GM23338 (cell line): Measurements from ENCODE around the gene PLEKHG4. TPM values are rescaled to one million over a fixed set of nuclear protein-coding genes. Genes with fewer than 3 reads are reported as not detected.

ENCODE experiments used
- ATAC-seq: fragments of 200-7000 bp; cut with Tn5 transposase; 3 replicates; pipeline ENCODE4 v1.9.1; 2020
- DNase-seq: peaks from one replicate; pipeline ENCODE4 v3.0.0-alpha.2; 2015; ENCODE audit warnings: low spot score
- H2AFZ ChIP-seq: fragments of 200-600 bp; sonication (generic); 2 replicates; pipeline ENCODE4 v1.8.0; 2016; ENCODE audit warnings: antibody characterized with exemption, mild to moderate bottlenecking, moderate library complexity
- H3F3A ChIP-seq: fragments of 200-600 bp; sonication (generic); replicated peaks from 2 replicates; pipeline ENCODE4 v1.8.0; 2017; ENCODE audit warnings: antibody characterized with exemption, mixed run types, low read depth
- H3K27ac ChIP-seq: fragments of 200-600 bp; sonication (generic); 2 replicates; pipeline ENCODE4 v1.6.1; 2016; ENCODE audit warnings: low read depth
- H3K27me3 ChIP-seq: fragments of 200-600 bp; sonication (generic); 2 replicates; pipeline ENCODE4 v1.8.0; 2016; ENCODE audit warnings: mild to moderate bottlenecking, mixed run types, moderate library complexity; ENCODE audit not compliant: insufficient read depth
- H3K36me3 ChIP-seq: fragments of 200-600 bp; sonication (generic); 2 replicates; pipeline ENCODE4 v1.8.0; 2016; ENCODE audit warnings: mild to moderate bottlenecking; ENCODE audit not compliant: insufficient read depth
- H3K4me1 ChIP-seq: fragments of 200-600 bp; sonication (generic); 2 replicates; pipeline ENCODE4 v1.8.0; 2016; ENCODE audit warnings: mild to moderate bottlenecking, moderate library complexity; ENCODE audit not compliant: insufficient read depth
- H3K4me2 ChIP-seq: fragments of 200-600 bp; sonication (generic); 2 replicates; pipeline ENCODE4 v1.7.1; 2017; ENCODE audit warnings: mixed run types
- H3K4me3 ChIP-seq: fragments of 200-600 bp; sonication (generic); 2 replicates; pipeline ENCODE4 v1.6.1; 2016; ENCODE audit warnings: mixed run types
- H3K79me2 ChIP-seq: fragments of 200-600 bp; sonication (generic); replicated peaks from 2 replicates; pipeline ENCODE4 v1.8.0; 2017; ENCODE audit warnings: mild to moderate bottlenecking; ENCODE audit not compliant: insufficient read depth
- H3K9me2 ChIP-seq: fragments of 200-600 bp; sonication (generic); 2 replicates; pipeline ENCODE4 v1.8.0; 2017; ENCODE audit not compliant: insufficient read depth
- H4K20me1 ChIP-seq: fragments of 200-600 bp; sonication (generic); replicated peaks from 2 replicates; pipeline ENCODE4 v1.8.0; 2017; ENCODE audit warnings: mild to moderate bottlenecking; ENCODE audit not compliant: insufficient read depth
- H3K27ac Mint-ChIP-seq: 2 replicates; pipeline ENCODE4 v1.8.0; 2020; ENCODE audit warnings: inconsistent platforms, mild to moderate bottlenecking, moderate library complexity, mixed read lengths
- H3K27me3 Mint-ChIP-seq: 3 replicates; pipeline ENCODE4 v1.8.0; 2022; ENCODE audit warnings: low read depth, mild to moderate bottlenecking, moderate library complexity, mixed read lengths, inconsistent platforms; ENCODE audit not compliant: insufficient read depth, poor library complexity
- H3K36me3 Mint-ChIP-seq: 3 replicates; pipeline ENCODE4 v1.8.0; 2021; ENCODE audit warnings: low read depth, mild to moderate bottlenecking, inconsistent platforms, moderate library complexity, mixed read lengths
- H3K4me1 Mint-ChIP-seq: 3 replicates; pipeline ENCODE4 v1.8.0; 2020; ENCODE audit warnings: mild to moderate bottlenecking, inconsistent platforms, mixed read lengths
- H3K4me3 Mint-ChIP-seq: 3 replicates; pipeline ENCODE4 v1.8.0; 2021; ENCODE audit warnings: moderate library complexity, mild to moderate bottlenecking, inconsistent platforms, mixed read lengths
- H3K9me3 Mint-ChIP-seq: 3 replicates; pipeline ENCODE4 v1.8.0; 2020; ENCODE audit warnings: moderate library complexity, mild to moderate bottlenecking, inconsistent platforms, mixed read lengths
- CTCF ChIP-seq, 2 experiments: fragments of 200-600 bp in 1 of 2; sonication (generic) in 1 of 2; conservative IDR thresholded peaks; 2 replicates each; pipeline versions ENCODE4 v1.5.1 to v1.6.1; 2016 to 2017; ENCODE audit warnings: antibody characterized with exemption in 2 of 2, low read depth in 2 of 2, mild to moderate bottlenecking in 2 of 2, moderate library complexity in 1 of 2
- ETS1 ChIP-seq: IDR thresholded peaks from 2 replicates; pipeline ENCODE4 v1.6.1; 2016; ENCODE audit warnings: antibody characterized with exemption
- EZH2 ChIP-seq: fragments of 200-600 bp; sonication (generic); IDR thresholded peaks from one replicate; pipeline ENCODE4 v1.8.0; 2017; ENCODE audit warnings: antibody characterized with exemption, mild to moderate bottlenecking, low read depth; ENCODE audit not compliant: unreplicated experiment
- NANOG ChIP-seq: IDR thresholded peaks from 2 replicates; pipeline ENCODE4 v1.6.1; 2016; ENCODE audit warnings: antibody characterized with exemption, borderline replicate concordance
- POLR2AphosphoS5 ChIP-seq: IDR thresholded peaks from 2 replicates; pipeline ENCODE4 v1.6.1; 2016; ENCODE audit warnings: antibody characterized with exemption, low read depth
- STAT1 ChIP-seq: IDR thresholded peaks from one replicate; pipeline ENCODE4 v1.6.1; 2016; ENCODE audit warnings: antibody characterized with exemption; ENCODE audit not compliant: unreplicated experiment
- polyA plus RNA-seq: library from polyadenylated mRNA; unstranded; fragments of >200 nt; fragmentation: Nextera tagmentation; extraction: Ambion mirVana; gene quantifications from 2 replicates; pipeline ENCODE4 v1.2.1, GENCODE V29; 2016
- total RNA-seq: library from RNA; depleted of rRNA; stranded (reverse); fragments of >200 nt; shearing (Covaris generic); gene quantifications from 2 replicates; pipeline ENCODE4 v1.2.3, GENCODE V29; 2014

Gene PLEKHG4
- total and polyA plus RNA-seq, 2 experiments from 2014 or later, result 3.2 to 10.3 TPM

- H3K4me2 ChIP-seq, result peak overlapping the region; percentile 93
- H4K20me1 ChIP-seq, result no peaks in the 10 kb centered on the region; the same call in 1 of the 2 replicates
- ATAC-seq (no peak), DNase-seq (no peak)
- Mint-ChIP-seq H3K27ac (peak overlapping the region; percentile 97), H3K4me1 (peaks cover 53% of the 10 kb centered on the region), H3K9me3 (no peaks in the 10 kb centered on the region; the same call in 2 of the 3 replicates), H3K36me3 (peaks cover 5% of the 10 kb centered on the region; the same call in 1 of the 3 replicates), H3K4me3 (peak overlapping the region; percentile 90), H3K27me3 (peaks cover 31% of the 10 kb centered on the region)
- H3K27me3 ChIP-seq, result peaks cover 29% of the 10 kb centered on the region
- H3K4me3 ChIP-seq, result peak overlapping the region; percentile 89
- peaks cover 36% of the 10 kb centered on the region for H3K79me2 ChIP-seq
- H3K9me2 ChIP-seq, result no peaks in the 10 kb centered on the region
- peaks cover 33% of the 10 kb centered on the region for H3K4me1 ChIP-seq
- peak overlapping the region; percentile 94 for H3K27ac ChIP-seq
- H3F3A ChIP-seq, result peaks cover 18% of the 10 kb centered on the region
- no peak for TF ChIP-seq EZH2
- peak overlapping the region; percentile 81; the same call in 1 of the 2 replicates for H2AFZ ChIP-seq
- no peaks in the 10 kb centered on the region; the same call in 1 of the 2 replicates for H3K36me3 ChIP-seq
These were observed 33.7 kb upstream of the PLEKHG4 start for GRCh38 chr16:67245674-67246080.

- Histone ChIP-seq H3F3A (peaks cover 18% of the 10 kb centered on the region), H3K27ac (peak overlapping the region; percentile 94), H4K20me1 (no peaks in the 10 kb centered on the region; the same call in 1 of the 2 replicates), H3K4me3 (peak overlapping the region; percentile 89), H3K79me2 (peaks cover 36% of the 10 kb centered on the region), H3K4me2 (peak overlapping the region; percentile 93), H3K9me2 (no peaks in the 10 kb centered on the region), H3K4me1 (peaks cover 31% of the 10 kb centered on the region), H2AFZ (peak overlapping the region; percentile 81; the same call in 1 of the 2 replicates), H3K27me3 (peaks cover 34% of the 10 kb centered on the region), H3K36me3 (no peaks in the 10 kb centered on the region; the same call in 1 of the 2 replicates)
- peaks cover 49% of the 10 kb centered on the region for H3K4me1 Mint-ChIP-seq
- H3K27me3 Mint-ChIP-seq, result peaks cover 31% of the 10 kb centered on the region
- no peaks in the 10 kb centered on the region; the same call in 2 of the 3 replicates for H3K9me3 Mint-ChIP-seq
- peak; percentile 45 for ATAC-seq
- peak overlapping the region; percentile 97 for H3K27ac Mint-ChIP-seq
- DNase-seq, result peak; percentile 89
- H3K4me3 Mint-ChIP-seq, result peak overlapping the region; percentile 90
- no peak for TF ChIP-seq NANOG
- peak; percentile 65 for TF ChIP-seq ETS1
- peak; percentile 42 to 54 for TF ChIP-seq CTCF (conservative IDR thresholded peaks at IDR 0.05; ENCODE audit: low read depth in 2 of 2)
- no peak for TF ChIP-seq STAT1
- TF ChIP-seq EZH2, result no peak
- peak; percentile 64 for TF ChIP-seq POLR2AphosphoS5
- peaks cover 5% of the 10 kb centered on the region; the same call in 1 of the 3 replicates for H3K36me3 Mint-ChIP-seq
These were observed 33.1 kb upstream of the PLEKHG4 start for GRCh38 chr16:67246081-67246755.
